Nucleus accumbens (tissue), 56 donors: ENCODE results near the gene SRRM4.

Experiments used
- DNase-seq, 56 donors: peaks; one replicate each; lab custom pipeline; 2025; lab: John Stamatoyannopoulos, UW

SRRM4 gene, protein sequence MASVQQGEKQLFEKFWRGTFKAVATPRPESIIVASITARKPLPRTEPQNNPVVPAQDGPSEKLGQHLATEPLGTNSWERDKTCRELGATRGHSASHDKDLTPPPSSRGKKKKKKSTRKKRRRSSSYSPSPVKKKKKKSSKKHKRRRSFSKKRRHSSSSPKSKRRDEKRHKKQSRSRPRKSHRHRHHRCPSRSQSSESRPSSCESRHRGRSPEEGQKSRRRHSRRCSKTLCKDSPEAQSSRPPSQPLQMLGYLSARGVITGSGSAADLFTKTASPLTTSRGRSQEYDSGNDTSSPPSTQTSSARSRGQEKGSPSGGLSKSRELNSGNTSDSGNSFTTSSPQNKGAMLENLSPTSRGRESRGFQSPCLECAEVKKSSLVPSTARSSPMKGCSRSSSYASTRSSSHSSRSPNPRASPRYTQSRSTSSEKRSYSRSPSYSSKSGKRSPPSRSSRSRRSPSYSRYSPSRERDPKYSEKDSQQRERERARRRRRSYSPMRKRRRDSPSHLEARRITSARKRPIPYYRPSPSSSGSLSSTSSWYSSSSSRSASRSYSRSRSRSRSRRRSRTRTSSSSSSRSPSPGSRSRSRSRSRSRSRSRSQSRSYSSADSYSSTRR

GRCh38 chr12:118981285-118982211 lies at the start of gene SRRM4:
Gene SRRM4 (plus strand): TSS chr12:118981541. CDS start chr12:118981883, 342 bp downstream.
- DNase-seq, result peak in 51 of 56 donors; percentile 2 to 90 (median 59)

GRCh38 chr12:118946256-118946655 lies 35.1 kb upstream of the SRRM4 start:
- DNase-seq, result no peak

- no peak for DNase-seq
Observed at GRCh38 chr12:118958520-118958919, 22.8 kb upstream of the SRRM4 start.

DNA sequence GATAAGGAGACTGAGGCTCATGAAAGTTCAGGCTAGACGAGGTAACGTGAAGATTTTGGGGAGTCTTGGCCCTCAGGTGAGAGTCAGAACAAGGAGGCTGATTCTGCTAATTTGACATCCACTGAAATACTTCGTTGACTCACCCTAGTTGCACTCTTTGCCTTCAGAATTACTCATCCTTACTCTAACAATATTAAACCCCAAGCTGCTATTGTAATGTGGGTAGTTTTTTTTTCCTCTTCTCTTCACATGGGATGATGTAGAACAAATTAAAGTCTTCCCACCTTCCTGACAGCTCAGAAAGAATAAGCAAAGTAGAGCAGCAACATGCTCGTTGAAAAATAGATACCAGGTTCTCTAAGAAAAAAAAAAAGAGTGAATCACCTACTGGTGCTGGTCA lies 22.0 kb upstream of the SRRM4 start:
- peak in 2 of 56 donors; percentile 2 to 8 for DNase-seq

DNA sequence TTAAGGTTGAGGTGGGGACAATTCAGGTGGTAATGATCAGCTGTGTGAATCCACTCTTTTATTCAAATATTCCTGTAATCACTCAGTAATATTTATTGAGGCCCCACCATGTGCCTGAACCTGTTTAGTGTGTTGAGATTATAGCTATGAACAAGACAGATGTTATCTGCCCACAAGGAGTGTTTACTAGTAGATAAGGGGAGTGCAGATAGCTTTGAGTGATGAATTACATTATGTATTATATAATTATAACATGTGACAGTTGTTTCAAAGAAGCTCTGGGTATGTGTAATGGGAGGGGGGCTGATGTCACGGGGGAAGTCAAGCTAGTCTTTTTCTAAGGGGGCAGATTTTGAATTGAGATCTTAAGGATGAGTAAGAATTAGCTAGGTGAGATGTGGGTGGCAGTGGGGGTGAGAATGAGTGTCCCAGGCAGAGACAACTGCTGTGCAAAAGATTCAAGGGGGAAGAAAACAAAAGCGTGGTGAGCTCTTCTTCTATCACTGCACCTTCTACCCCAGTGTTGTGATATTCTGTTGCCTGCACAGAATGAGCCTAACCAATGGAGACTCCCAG lies 21.3 kb upstream of the SRRM4 start:
- DNase-seq, result peak in 31 of 56 donors; percentile 0 to 72 (median 19)

GRCh38 chr12:118960865-118961264 lies 20.5 kb upstream of the SRRM4 start:
- DNase-seq, result no peak

DNA sequence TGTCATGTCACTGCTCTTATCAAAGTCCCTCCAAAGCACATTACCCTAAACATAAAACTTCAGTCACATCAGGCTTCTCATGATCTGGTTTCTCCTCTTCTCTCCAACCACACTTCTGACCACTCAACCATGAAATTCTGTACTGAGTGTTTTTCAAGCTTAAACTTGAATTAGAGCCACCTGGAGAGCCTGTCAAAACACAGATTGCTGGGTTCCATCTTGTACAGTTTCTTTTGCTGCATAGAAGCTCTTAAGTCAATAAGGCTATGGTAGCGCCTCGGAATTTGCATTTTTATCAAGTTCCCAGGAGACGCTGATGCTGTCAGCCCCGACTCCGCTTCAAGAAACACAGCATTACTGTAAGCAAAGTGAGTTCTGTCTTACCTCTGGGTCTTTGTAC lies 16.4 kb upstream of the SRRM4 start:
- DNase-seq, result no peak

DNA sequence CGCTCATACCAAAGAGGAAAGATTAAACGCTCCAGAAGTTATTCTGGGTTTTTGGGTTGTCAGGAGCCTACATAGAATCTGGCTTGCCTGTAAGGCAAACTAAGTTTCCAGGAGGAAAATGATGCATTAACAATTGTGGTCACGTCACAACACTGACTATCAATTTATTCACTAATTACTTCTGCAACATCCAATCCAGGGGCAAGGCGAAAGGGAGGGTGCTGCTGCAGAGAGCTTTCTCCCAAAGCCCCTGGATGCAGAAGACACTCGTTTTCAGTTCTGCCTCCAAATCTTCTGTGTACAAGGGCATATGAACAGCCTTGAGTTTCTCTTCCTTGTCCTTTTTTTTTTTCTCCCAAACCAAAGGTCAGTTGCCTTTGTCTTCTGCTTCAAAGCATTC lies 10.5 kb upstream of the SRRM4 start:
- DNase-seq, result no peak

GRCh38 chr12:118972982-118973381 lies 8.4 kb upstream of the SRRM4 start:
- no peak for DNase-seq

DNA sequence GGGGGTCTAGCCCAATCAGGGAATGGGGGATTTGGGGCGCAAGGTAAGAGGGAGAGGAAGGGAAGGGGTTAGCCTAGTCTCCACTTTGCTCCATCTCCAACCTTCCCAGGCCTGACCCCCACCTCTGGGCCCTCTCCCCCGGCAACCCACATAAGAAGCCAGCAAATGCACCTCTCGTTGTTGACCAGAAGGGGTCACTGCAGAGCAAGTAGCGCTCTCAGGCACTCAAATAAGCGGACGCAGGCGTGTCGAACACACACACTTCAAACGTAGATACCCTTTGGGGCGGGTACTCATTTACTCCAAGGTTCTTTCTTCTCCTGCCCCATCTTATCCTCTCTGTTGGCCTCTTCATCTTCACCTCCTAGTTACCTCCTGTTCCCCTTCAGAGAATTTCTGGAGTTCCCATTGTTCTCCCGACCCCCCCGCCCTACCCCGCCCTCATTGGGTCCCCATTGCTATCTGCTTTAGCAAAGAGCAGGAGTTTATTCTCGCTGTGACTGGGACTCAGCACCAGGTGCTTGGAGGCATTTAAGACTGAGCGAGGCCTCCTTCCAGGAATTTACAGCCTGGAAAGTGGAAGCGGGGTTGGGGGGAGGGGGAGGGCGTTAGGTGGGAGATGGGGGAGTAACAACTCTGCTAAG lies 1.5 kb upstream of the SRRM4 start:
- peak in 41 of 56 donors; percentile 2 to 74 (median 21) for DNase-seq

DNA sequence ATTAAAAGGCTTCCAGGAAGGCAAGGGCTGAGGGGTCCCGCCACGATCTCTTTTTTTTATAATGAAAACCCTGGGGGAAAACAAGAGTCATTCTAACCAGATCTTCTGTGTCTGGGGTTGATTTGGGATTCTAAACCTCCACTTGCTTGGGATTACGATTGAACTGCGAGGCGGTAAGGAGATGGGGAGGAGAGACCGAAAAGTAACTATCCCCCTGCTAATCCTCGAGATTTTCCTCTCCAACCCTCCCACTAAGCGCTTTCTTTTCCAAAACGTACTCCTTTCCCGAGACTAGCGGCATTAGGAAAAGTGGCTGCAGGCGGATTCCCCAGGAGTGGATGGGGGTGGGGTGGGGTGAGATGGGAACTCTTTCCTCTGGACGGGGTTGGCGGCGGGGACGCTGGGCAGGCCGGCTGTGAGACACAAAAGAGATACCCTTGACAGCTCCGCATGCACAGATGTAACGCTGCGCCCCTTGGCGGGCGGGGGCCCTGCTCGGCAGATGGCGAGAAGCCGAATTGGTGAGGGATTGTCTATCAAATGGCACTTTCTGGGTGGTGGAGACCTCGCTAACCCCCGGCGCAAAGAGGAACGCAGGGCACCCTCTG lies 830 bp upstream of the SRRM4 start:
- DNase-seq, result peak in 25 of 56 donors; percentile 2 to 49 (median 19)

GRCh38 chr12:118982302-118982701 lies 961 bp downstream of the SRRM4 start:
- peak in 5 of 56 donors; percentile 1 to 29 (median 14) for DNase-seq

DNA sequence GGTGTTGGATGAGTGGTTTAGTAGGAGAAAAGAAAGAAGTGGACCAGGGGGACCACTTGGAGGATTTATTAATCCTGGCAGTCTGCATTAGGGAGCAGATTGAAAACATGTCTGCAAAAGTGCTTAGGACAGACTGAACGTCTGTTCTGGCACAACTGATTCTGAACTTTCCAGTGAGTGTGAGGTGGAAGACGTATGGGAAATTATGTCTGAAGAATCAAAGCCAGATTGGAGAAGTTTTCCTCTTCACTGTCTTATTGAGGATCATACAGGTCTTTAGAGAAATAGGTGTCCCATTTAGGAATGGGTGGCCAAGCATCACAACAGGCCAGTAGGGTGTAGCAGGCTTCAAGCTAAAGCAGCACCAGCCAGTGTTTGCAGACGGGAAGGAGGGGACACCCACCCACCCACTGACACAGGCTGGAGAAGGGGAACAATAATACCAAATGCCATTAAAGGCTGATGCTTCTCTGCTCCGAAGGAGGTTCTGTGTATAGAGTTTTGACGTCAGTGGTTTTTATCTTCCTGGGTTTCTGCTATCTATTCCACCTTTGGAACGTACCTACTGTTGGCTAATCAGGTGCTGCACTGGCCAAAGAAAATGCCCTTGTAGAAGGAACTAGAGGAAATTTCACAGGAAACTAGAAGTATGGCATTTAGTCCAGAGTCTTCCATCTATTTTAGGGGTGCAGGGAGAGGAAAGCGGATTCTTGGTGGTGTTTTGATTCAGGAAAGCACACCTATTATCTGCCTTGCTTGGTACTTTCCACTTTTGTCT lies 1.8 kb downstream of the SRRM4 start:
- no peak for DNase-seq

DNA sequence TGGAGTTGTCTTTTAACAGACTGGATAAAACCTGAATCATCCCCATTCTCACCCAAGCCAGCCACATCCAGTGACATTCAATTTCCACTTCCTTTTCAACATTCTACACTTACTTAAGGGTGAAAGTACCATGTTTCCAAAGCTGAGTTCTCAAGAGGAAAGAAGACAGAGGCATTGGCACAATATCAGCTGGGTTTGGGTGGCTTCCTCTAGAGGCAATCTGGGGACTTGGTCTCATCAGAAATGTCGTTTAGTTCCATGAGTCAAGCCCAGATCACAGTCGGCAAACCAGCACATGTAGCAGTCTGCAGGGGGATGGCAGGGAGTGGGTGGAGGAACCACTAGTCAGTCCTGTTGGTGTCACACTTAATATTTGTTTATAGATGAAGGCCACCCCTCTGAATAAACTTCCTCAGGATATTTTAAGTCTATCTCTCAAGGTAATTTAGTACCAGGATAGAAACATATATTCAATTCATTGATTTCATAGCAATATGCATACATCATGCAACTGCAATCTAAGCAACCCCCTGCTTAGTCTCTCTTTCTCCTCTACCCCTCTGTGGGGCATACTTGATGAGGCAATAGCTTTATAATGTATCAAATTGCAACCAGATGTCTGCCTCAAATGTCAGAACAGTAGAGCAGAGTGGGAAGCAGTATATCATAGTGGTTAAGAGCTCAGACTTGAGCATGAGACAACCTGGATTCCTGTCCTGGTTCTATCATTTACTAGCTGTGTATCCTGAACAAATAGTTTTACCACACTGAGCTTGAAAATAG lies 3.0 kb downstream of the SRRM4 start:
- DNase-seq, result no peak

GRCh38 chr12:118986050-118986449 lies 4.7 kb downstream of the SRRM4 start:
- DNase-seq, result no peak

DNA sequence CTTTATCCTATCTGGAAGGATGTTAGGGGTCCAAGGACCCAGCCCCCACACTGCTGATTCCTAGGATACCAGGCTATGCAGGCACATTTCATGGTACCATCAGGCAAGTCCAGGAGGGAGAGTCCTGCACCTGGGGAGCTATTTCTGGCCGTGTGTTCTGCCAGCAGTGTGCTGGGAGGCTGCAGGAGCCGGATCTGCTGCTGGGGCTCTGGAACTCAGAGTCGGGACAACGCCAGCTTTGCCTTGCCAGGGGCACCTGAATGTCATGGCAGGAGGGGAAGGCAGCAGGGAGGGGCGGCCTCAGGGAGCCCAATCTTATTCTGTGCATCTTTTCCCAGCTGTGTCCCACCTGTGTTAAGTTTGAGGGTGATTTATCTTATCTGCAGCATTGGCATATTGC lies 17.8 kb downstream of the SRRM4 start:
- DNase-seq, result no peak

GRCh38 chr12:119005085-119005484 lies 23.7 kb downstream of the SRRM4 start:
- DNase-seq, result no peak

GRCh38 chr12:119005913-119006312 lies 24.6 kb downstream of the SRRM4 start:
- no peak for DNase-seq
